MM.1S (cell line): ENCODE measurements around the gene NCAPH2.

ENCODE experiments used
- DNase-seq: peaks from one replicate; pipeline ENCODE4 v3.0.0-alpha.2; 2015
- H2AFZ ChIP-seq: fragments of 300-600 bp; sonication (generic); 2 replicates; pipeline ENCODE4 v1.6.0; 2016; ENCODE audit warnings: antibody characterized with exemption, low read length
- H3F3A ChIP-seq: fragments of 300-600 bp; sonication (generic); 2 replicates; pipeline ENCODE4 v1.6.1; 2016; ENCODE audit warnings: mild to moderate bottlenecking, antibody characterized with exemption, low read length, moderate library complexity, mixed read lengths; ENCODE audit not compliant: insufficient read depth
- H3K27ac ChIP-seq: fragments of 300-600 bp; sonication (generic); 2 replicates; pipeline ENCODE4 v1.5.1; 2016; ENCODE audit warnings: mild to moderate bottlenecking, low read length
- H3K27me3 ChIP-seq: fragments of 300-600 bp; sonication (generic); replicated peaks from 2 replicates; pipeline ENCODE4 v1.6.0; 2016; ENCODE audit warnings: low read length; ENCODE audit not compliant: insufficient read depth
- H3K36me3 ChIP-seq: fragments of 300-600 bp; sonication (generic); replicated peaks from 2 replicates; pipeline ENCODE4 v1.6.1; 2016; ENCODE audit warnings: mild to moderate bottlenecking, low read length, mixed read lengths; ENCODE audit not compliant: insufficient read depth
- H3K4me1 ChIP-seq: fragments of 300-600 bp; sonication (generic); 2 replicates; pipeline ENCODE4 v1.6.1; 2016; ENCODE audit warnings: low read length, mixed read lengths
- H3K4me2 ChIP-seq: fragments of 300-600 bp; sonication (generic); 2 replicates; pipeline ENCODE4 v1.6.0; 2016; ENCODE audit warnings: low read depth, low read length
- H3K4me3 ChIP-seq: fragments of 300-600 bp; sonication (generic); 2 replicates; pipeline ENCODE4 v1.5.1; 2016; ENCODE audit warnings: low read length, mixed read lengths
- H3K79me2 ChIP-seq: fragments of 300-600 bp; sonication (generic); 2 replicates; pipeline ENCODE4 v1.6.1; 2016; ENCODE audit warnings: mixed run types, low read length, mixed read lengths
- H3K9ac ChIP-seq: fragments of 300-600 bp; sonication (generic); 2 replicates; pipeline ENCODE4 v1.6.1; 2016; ENCODE audit warnings: low read length, mixed read lengths
- H3K9me2 ChIP-seq: fragments of 300-600 bp; sonication (generic); replicated peaks from 2 replicates; pipeline ENCODE4 v1.6.1; 2016; ENCODE audit warnings: mild to moderate bottlenecking, low read length, mixed read lengths; ENCODE audit not compliant: insufficient read depth
- H3K9me3 ChIP-seq: fragments of 300-600 bp; sonication (generic); replicated peaks from 2 replicates; pipeline ENCODE4 v1.6.1; 2016; ENCODE audit warnings: mild to moderate bottlenecking, low read length, mixed read lengths; ENCODE audit not compliant: insufficient read depth
- H4K20me1 ChIP-seq: fragments of 300-600 bp; sonication (generic); 2 replicates; pipeline ENCODE4 v1.6.1; 2016; ENCODE audit warnings: mild to moderate bottlenecking, low read length, moderate library complexity, mixed read lengths; ENCODE audit not compliant: insufficient read depth
- EZH2 ChIP-seq: fragments of 300-600 bp; sonication (generic); optimal IDR thresholded peaks from 2 replicates; pipeline ENCODE3; 2017; ENCODE audit warnings: low read depth, mild to moderate bottlenecking, antibody characterized with exemption, low read length, mixed read lengths
- EZH2phosphoT487 ChIP-seq: fragments of 300-600 bp; sonication (generic); IDR thresholded peaks from 2 replicates; pipeline ENCODE4 v1.6.1; 2018; ENCODE audit warnings: antibody characterized with exemption, low read length
- TF ChIP-seq, protein P1 (sequence below): fragments of 300-600 bp; sonication (generic); IDR thresholded peaks from 2 replicates; pipeline ENCODE4 v1.5.1; 2016; ENCODE audit warnings: antibody characterized with exemption, low read length, mixed read lengths

Gene NCAPH2

DNA sequence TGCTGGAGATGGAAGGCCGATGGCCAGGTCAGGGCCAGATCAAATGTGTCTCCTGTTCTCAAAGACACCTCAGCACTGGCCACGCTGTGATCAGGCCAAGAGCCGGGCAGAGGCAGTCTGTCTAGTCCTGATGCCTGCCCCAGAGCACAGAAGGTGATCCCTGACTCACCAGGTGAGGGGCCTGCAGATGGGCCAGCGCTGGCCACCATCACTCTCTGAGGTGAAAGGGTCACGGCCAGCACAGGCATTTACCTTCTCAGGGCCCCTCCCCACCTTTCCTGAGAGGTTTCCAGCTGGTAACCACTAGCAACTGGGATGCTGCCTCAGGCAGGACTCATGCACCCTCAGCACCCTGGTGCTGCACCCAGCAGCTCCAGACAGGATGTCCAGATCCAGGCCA lies 36.1 kb upstream of the NCAPH2 start:
- Histone ChIP-seq H3K9me3 (no peaks in the 10 kb centered on the region), H4K20me1 (peaks cover 4% of the 10 kb centered on the region; the same call in 1 of the 2 replicates), H2AFZ (no peak overlapping the region), H3F3A (peaks cover 23% of the 10 kb centered on the region), H3K9me2 (no peaks in the 10 kb centered on the region), H3K4me2 (peak overlapping the region; percentile 78; the same call in 1 of the 2 replicates), H3K36me3 (no peaks in the 10 kb centered on the region), H3K27me3 (no peaks in the 10 kb centered on the region), H3K9ac (no peak overlapping the region), H3K4me3 (no peak overlapping the region), H3K27ac (peak overlapping the region; percentile 88; the same call in 1 of the 2 replicates), H3K79me2 (peaks cover 75% of the 10 kb centered on the region), H3K4me1 (peaks cover 51% of the 10 kb centered on the region)
- DNase-seq, result no peak
- TF ChIP-seq, protein P1, sequence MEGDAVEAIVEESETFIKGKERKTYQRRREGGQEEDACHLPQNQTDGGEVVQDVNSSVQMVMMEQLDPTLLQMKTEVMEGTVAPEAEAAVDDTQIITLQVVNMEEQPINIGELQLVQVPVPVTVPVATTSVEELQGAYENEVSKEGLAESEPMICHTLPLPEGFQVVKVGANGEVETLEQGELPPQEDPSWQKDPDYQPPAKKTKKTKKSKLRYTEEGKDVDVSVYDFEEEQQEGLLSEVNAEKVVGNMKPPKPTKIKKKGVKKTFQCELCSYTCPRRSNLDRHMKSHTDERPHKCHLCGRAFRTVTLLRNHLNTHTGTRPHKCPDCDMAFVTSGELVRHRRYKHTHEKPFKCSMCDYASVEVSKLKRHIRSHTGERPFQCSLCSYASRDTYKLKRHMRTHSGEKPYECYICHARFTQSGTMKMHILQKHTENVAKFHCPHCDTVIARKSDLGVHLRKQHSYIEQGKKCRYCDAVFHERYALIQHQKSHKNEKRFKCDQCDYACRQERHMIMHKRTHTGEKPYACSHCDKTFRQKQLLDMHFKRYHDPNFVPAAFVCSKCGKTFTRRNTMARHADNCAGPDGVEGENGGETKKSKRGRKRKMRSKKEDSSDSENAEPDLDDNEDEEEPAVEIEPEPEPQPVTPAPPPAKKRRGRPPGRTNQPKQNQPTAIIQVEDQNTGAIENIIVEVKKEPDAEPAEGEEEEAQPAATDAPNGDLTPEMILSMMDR, result no peak
- TF ChIP-seq EZH2 (no peak), EZH2phosphoT487 (no peak)

DNA sequence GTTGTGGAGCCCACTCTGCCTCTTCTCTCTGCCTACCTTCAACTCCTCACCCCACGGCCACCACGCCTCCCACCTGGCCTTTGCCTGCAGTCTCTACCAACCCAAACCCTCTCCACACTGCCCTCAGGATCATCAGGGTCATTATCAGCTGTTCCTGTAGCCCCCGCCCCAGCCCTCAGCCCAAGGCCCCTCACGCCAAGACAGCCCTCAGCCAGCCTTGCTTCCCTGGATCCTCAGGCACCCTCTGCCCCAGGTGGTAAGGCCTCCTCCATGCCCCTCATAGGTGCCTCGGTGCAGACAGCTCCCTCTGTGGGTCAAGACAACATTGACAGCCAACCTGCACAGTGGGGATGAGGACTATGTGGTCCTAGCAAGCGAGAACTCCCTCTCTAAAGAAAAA lies 34.9 kb upstream of the NCAPH2 start:
- Histone ChIP-seq H3K4me2 (peak overlapping the region; percentile 88), H3K9me3 (no peaks in the 10 kb centered on the region), H3K27me3 (no peaks in the 10 kb centered on the region), H3K36me3 (no peaks in the 10 kb centered on the region), H4K20me1 (peaks cover 4% of the 10 kb centered on the region; the same call in 1 of the 2 replicates), H3K27ac (no peak overlapping the region), H2AFZ (no peak overlapping the region), H3K79me2 (peaks cover 66% of the 10 kb centered on the region), H3K9me2 (no peaks in the 10 kb centered on the region), H3F3A (peaks cover 23% of the 10 kb centered on the region), H3K9ac (peak overlapping the region; percentile 68; the same call in 1 of the 2 replicates), H3K4me1 (peaks cover 51% of the 10 kb centered on the region), H3K4me3 (peak overlapping the region; percentile 92)
- TF ChIP-seq EZH2phosphoT487 (no peak), EZH2 (no peak)
- TF ChIP-seq, protein P1, result peak; percentile 63
- DNase-seq, result peak; percentile 51

DNA sequence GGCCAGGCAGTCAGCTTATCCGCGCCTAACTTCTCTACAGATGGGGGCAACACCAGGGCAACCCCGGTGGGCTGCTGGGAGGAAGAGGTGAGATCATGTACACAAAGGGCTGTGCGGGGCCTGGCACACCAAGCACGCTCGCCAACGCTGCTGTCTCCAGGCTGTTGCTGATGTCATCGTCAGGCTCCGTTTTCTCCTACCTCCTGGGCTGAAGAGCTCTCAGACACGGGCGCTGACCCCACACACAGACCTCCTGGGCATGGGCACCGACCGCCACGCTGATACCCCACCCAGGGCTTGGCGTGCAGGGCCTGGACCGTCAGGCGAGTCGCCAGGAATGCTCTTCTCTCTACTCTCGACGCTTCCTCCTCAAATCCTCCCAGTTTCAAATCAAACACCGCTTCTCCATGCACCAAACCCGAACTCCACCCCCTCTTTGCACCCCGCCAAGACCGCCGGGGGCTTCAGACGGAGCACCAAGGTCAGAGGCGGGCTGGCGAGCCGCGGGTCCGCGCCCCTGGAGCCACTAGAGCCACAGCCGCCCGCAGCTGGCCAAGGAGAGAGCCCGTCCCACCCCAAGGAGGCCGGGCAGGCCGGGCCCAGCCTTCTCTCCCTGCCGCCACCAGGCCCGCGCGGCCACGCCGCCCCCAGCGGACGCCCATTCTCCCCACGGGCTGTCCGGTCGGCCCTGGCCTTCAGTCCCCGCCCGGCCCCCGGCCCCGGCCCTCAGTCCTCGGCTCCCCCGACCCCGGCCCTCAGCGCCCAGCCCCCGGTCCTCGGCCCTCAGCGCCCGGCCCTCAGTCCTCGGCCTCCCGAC lies 34.0 kb upstream of the NCAPH2 start:
- peak overlapping the region; percentile 16; the same call in 1 of the 2 replicates for H3K27ac ChIP-seq
- peaks cover 21% of the 10 kb centered on the region for H3F3A ChIP-seq
- H4K20me1 ChIP-seq, result peaks cover 4% of the 10 kb centered on the region; the same call in 1 of the 2 replicates
- no peak overlapping the region for H2AFZ ChIP-seq
- TF ChIP-seq, protein P1, result no peak
- no peak for TF ChIP-seq EZH2
- TF ChIP-seq EZH2phosphoT487, result no peak
- H3K36me3 ChIP-seq, result no peaks in the 10 kb centered on the region
- no peaks in the 10 kb centered on the region for H3K9me2 ChIP-seq
- H3K79me2 ChIP-seq, result peaks cover 56% of the 10 kb centered on the region
- H3K9ac ChIP-seq, result peak overlapping the region; percentile 68; the same call in 1 of the 2 replicates
- peak overlapping the region; percentile 88 for H3K4me2 ChIP-seq
- peaks cover 5% of the 10 kb centered on the region; the same call in 1 of the 2 replicates for H3K27me3 ChIP-seq
- DNase-seq, result no peak
- H3K4me1 ChIP-seq, result peaks cover 48% of the 10 kb centered on the region
- H3K9me3 ChIP-seq, result no peaks in the 10 kb centered on the region
- H3K4me3 ChIP-seq, result peak overlapping the region; percentile 92
